NCI-H1694 treated with DMSO at 0.1 percent for 48 hours (cell line): ENCODE data around the gene MRPS16.
"Not testable (repeated sequence)": the region's sequence is repeated elsewhere in the genome, so short reads cannot be mapped to it uniquely, and the experiment has no call there.

Experiments
- DNase-seq: peaks from one replicate; lab custom pipeline; 2025; lab: John Stamatoyannopoulos, UW

MRPS16 gene

GRCh38 chr10:73252445-73253224, at the start of gene MRPS16:
MRPS16 (minus strand) TSS chr10:73252644; CDS start chr10:73252482, 162 bp downstream.
- DNase-seq, result peak; percentile 93

DNA sequence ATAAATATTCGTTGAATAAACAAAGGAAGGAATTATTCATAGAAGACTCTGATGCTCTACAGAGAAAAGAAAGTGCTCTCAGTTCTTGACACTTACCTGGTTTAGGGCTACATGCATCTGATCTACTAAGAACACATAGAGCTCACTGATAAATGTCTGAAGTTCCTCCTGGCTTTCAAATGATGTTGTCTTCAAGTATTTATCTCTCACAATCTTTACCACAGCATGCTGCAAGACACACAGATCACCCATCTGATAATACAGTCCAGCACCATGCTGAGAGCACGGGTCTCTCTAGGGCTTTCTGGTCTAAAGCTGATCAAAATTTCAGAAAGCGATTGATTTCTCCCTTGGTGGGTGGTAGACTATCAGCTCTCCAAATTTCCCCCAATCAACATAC, 44.5 kb upstream of the MRPS16 start:
- no peak for DNase-seq

GRCh38 chr10:73293461-73293860, 41.0 kb upstream of the MRPS16 start:
- no peak for DNase-seq

DNA sequence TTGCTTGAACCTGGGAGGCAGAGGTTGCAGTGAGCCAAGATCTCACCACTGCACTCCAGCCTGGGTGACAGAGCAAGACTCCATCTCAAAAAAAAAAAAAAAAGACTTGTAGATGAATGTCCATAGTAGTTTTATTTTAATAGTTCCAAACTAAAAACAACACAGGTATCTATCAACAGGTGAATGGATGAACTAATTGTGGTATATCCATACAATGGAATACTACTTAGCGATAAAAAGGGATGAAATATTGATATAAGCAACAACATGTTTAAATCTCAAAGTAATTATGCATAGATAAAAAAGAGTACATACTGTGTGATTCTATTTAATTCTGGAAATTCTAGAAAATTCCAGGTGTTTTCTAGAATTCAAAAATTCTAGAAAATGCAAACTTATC, 37.5 kb upstream of the MRPS16 start:
- no peak for DNase-seq

DNA sequence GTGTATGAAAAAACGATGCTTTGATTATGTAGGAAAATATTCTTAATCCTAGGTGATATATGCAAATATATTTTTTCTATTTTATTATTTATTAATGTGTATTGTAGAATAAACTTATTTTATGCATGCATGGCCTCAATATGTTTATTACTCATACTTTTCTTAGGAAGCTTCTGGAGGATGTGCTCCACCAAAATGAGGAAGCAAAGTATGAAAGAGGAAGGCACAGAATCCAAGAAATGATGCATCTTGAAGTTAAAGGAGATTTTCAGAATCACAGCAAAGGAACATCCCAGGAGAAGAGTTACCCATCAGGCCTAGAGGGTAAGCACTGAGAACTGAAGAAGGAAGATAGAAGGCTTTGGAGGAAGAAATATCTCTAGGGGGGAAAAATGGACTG, 35.0 kb upstream of the MRPS16 start:
- no peak for DNase-seq

GRCh38 chr10:73281097-73281496, 28.7 kb upstream of the MRPS16 start:
- DNase-seq, result no peak

DNA sequence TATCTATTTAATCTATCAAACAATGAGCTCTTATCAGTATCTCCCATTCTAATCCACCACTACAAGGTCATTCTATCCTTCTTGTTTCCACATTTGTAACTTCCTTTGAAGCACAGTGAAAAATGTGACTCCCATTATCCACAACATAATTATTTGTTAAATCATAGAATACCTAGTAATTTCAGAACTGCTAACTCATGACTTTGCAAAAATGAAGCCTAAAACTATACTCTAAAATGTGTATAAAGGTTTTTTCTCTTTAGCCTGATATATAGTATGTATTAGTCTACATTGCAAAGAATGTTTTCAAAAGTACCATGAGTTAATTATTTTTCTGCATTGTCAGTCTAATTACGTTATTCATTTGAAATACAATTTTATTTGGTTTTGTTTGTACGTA, 12.0 kb upstream of the MRPS16 start:
- DNase-seq, result no peak

DNA sequence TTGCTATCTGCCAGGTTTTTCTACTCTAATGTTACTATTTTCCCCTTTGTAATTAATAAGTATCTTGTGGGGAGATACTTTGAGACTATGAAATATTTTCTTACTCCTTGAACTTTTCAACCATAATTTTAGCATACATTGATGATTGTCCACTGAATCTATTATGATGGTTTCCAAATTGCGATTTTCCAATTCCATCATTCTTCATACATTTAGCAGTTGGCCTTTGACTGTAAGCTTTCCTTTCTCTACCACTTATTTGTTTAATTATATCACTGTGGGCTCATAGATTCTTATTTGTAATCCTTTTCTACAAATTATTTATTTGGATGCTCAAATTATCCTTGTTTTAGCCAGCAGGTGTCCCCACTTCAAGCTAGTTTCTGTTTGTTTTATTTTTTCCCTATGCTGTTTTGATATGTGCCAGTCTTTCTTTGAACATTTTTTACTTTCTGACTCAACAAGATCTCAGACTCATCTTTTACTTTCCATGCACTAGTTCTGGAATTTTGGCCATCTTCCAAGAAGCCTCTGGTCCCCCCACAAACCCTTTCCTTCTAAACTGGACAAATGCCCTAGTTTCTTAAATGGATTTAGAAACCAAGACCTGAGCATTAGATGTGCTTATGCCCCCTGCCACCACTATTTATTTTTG, 11.4 kb upstream of the MRPS16 start:
- DNase-seq, result peak; percentile 4

GRCh38 chr10:73262880-73263555, 10.6 kb upstream of the MRPS16 start:
- DNase-seq, result no peak

GRCh38 chr10:73262105-73262730, 9.8 kb upstream of the MRPS16 start:
- DNase-seq, result no peak

DNA sequence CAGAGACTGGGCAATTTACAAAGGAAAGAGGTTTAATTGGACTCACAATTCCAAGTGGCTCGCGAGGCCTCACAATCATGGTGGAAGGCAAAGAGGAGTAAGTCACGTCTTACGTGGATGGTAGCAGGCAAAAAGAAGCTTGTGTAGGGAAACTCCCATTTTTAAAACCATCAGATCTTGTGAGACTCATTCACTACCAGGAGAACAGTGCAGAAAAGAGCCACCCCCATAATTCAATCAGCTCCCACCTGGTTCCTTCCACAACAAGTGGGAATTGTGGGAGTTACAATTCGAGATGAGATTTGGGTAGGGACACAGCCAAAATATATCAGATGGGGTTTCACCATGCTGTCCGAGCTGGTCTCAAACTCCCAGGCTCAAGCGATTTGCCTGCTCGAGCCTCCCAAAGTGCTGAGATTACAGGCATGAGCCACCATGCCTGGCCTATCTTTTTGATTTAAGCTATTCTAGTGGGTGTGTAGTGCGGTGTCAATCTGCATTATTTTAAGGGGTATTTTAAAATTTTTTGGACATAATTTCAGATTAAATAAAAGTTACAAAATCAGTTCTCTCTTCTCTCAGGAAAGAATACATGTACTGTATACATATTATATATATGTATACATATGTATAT, 9.0 kb upstream of the MRPS16 start:
- DNase-seq, result no peak

- DNase-seq, result not testable (repeated sequence)
Measured at GRCh38 chr10:73258612-73259011, 6.2 kb upstream of the MRPS16 start.

GRCh38 chr10:73253225-73253555, 746 bp upstream of the MRPS16 start:
- no peak for DNase-seq

DNA sequence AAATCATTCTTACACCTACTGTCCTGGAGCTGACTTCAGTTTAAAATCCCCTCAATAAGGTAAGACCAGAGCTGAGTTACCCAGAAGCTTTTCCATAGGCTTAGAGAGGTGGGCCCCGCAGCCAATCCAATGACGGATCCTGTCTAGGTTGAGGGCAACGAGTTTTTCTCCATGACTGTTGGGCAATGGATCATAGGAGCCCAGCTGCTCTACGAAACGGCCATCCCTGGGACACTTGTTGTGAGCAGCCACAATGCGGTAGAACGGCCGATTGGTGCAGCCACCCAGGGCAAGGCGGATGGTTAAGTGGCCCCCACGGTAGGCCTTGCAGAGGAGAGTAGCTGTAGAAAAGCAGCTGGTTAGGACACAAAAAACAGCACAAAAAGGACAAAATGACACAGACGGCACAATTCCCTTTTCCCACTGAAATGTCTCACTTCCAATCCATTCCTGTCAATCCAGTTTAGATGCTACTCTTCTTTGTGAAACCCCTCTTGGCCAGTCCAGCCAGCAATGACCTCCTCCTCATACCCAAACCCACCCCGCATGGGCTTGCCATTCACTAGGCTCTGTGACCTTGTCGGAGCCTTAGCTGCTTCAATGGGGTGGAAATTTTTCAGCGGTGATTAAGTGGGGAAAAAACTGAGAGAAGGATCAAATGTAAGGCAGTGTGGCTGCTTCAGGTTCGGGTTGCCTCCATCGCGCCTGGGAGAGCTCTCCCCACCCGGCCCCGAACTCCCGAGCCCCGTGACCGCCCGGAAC, 580 bp downstream of the MRPS16 start:
- DNase-seq, result no peak

GRCh38 chr10:73248259-73248724, 4.2 kb downstream of the MRPS16 start:
- no peak for DNase-seq

- DNase-seq, result no peak
Measured at GRCh38 chr10:73247509-73248258, 4.8 kb downstream of the MRPS16 start.

DNA sequence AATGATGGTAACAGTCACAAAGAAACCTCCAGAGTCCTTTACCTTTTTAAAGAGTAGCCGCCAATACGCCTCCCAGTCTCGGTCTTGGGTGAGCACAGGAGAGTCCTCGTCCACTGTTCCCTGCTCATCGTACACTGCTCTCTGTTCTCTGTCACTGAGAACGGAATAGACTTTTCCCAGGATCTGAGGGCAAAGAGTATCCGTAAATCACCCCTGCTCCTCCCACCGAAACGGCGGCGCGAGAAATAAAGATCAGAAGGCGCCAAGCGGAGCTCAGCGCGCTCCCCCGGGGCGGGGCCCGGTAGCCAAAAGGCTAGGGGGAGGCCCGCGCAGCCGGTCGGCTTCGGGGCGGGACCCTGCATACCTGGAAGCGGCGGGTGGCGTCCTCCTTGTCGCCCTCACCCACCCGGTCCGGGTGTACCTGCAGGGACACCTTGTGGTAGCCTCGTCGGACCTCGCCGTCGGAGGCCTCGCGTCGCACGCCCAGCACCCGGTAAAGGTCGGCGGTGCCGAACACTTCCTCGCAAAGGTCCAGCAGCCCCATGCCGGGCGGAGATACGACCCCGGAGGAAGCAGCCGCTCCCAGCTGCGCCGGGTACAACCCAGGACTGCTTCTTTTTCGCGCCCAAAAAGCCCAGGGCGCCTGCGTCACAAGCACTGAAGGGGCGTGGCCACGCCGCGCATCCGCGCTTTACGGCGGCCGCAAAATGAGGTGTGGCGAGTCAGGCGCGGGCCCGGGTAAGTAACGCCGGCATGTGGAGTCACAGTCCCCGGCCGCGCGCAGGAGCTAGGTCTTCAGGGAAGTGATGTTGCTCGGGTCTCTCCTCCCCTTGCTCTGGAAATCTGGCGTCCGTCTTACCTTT, 5.6 kb downstream of the MRPS16 start, which contains the start of gene DNAJC9:
Gene DNAJC9, minus strand, starts transcription at position 610 of the 863 bp plus-strand sequence. Its CDS starts 66 bp downstream, at position 544.
- DNase-seq, result peak; percentile 85

- no peak for DNase-seq
Measured at GRCh38 chr10:73246322-73246645, 6.2 kb downstream of the MRPS16 start.

DNA sequence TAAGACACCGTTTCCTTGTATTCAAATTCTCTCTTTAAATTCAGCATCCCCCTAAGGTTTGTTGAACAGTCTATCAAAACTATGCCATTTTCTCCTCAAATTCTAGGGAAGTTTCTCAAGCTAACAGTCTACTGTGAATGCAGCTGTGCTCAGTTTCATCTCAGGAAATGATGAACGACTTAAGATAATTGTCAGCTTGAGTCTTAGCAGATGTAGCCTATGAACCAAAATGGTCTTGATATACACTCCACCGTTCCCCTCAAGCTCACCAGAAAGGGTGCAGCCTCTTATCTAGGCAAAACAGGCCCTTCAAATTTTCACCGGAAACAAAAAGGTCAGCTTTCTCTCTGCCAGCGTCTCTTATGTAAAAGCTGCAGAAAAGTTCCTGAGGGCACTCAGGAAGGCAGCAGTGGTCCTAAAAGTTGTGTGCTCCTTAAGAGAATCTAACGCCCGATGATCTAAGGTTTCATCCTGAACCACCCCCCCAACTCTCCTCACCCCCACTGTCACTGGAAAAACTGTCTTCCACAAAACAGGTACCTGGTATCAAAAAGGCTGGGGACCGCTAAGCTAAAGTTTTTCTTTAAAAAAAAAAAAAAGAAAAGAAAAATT, 7.5 kb downstream of the MRPS16 start:
- no peak for DNase-seq
